SK-N-SH (cell line): Measurements from ENCODE around the gene VPS25. TPM values are rescaled to one million over a fixed set of nuclear protein-coding genes. Genes with fewer than 3 reads are reported as not detected.

ENCODE experiments used
- CTCF ChIA-PET: fragments of 300-600, 350-600 bp; formaldehyde crosslinking; extraction: SDS; loops from one replicate; lab custom pipeline; 2021; lab: Yijun Ruan, JAX
- POLR2A ChIA-PET: fragments of 350-600 bp; sonication (Branson Sonifier 250); formaldehyde crosslinking; extraction: SDS; loops from one replicate; lab custom pipeline; 2020; ENCODE audit warnings: antibody characterized with exemption, inconsistent platforms; lab: Yijun Ruan, JAX
- DNase-seq: peaks from one replicate; pipeline ENCODE4 v3.0.0; 2012
- H2AFZ ChIP-seq: fragments of 200-600 bp; sonication (generic); 2 replicates; pipeline ENCODE4 v1.8.1; 2016; ENCODE audit warnings: antibody characterized with exemption, mild to moderate bottlenecking, low read depth
- H3F3A ChIP-seq: fragments of 200-600 bp; sonication (generic); replicated peaks from 2 replicates; pipeline ENCODE3; 2016; ENCODE audit warnings: antibody characterized with exemption, mild to moderate bottlenecking; ENCODE audit not compliant: insufficient read depth
- H3K27ac ChIP-seq, 2 experiments: fragments of 200-500 bp in 1 of 2; fragments of 200-600 bp in 1 of 2; sonication (Bioruptor generic) in 1 of 2; sonication (generic), shearing (Covaris generic) in 1 of 2; 2 replicates each; pipeline versions ENCODE4 v1.5.1 to v1.6.1; 2014 to 2016; ENCODE audit warnings: low read depth in 2 of 2, inconsistent platforms in 1 of 2, low read length in 1 of 2, mild to moderate bottlenecking in 1 of 2, mixed read lengths in 1 of 2
- H3K27me3 ChIP-seq: fragments of 200-600 bp; sonication (generic), shearing (Covaris generic); 2 replicates; pipeline ENCODE4 v1.6.1; 2016; ENCODE audit warnings: mixed run types; ENCODE audit not compliant: insufficient read depth
- H3K36me3 ChIP-seq, 2 experiments: fragments of 200-500 bp in 1 of 2; fragments of 200-600 bp in 1 of 2; sonication (Bioruptor generic) in 1 of 2; sonication (generic) in 1 of 2; replicated peaks in 1 of 2; 2 replicates each; pipeline versions ENCODE3 to v1.5.1; 2014 to 2016; ENCODE audit warnings: low read length in 1 of 2, mild to moderate bottlenecking in 1 of 2; ENCODE audit not compliant: insufficient read depth in 2 of 2, control insufficient read depth in 1 of 2
- H3K4me1 ChIP-seq, 2 experiments: fragments of 200-500 bp in 1 of 2; fragments of 200-600 bp in 1 of 2; sonication (Bioruptor generic) in 1 of 2; sonication (generic), shearing (Covaris generic) in 1 of 2; 2 replicates each; pipeline versions ENCODE4 v1.5.1 to v1.6.1; 2014 to 2016; ENCODE audit warnings: low read depth in 1 of 2, low read length in 1 of 2, mixed run types in 1 of 2; ENCODE audit not compliant: insufficient read depth in 2 of 2, control insufficient read depth in 1 of 2
- H3K4me2 ChIP-seq: fragments of 200-600 bp; sonication (generic), shearing (Covaris generic); 2 replicates; pipeline ENCODE4 v1.6.1; 2017; ENCODE audit warnings: mixed run types
- H3K4me3 ChIP-seq, 2 experiments: fragments of 200-500 bp in 1 of 2; fragments of 200-600 bp in 1 of 2; sonication (Bioruptor generic) in 1 of 2; sonication (generic), shearing (Covaris generic) in 1 of 2; 2 replicates each; pipeline versions ENCODE4 v1.5.1 to v1.8.1; 2014 to 2016; ENCODE audit warnings: low read depth in 2 of 2, inconsistent platforms in 1 of 2, low read length in 1 of 2, mild to moderate bottlenecking in 1 of 2, mixed read lengths in 1 of 2, moderate library complexity in 1 of 2
- H3K79me2 ChIP-seq: fragments of 200-600 bp; sonication (generic); 2 replicates; pipeline ENCODE4 v1.8.1; 2017; ENCODE audit warnings: mild to moderate bottlenecking; ENCODE audit not compliant: insufficient read depth
- H3K9ac ChIP-seq: fragments of 200-600 bp; sonication (generic); 2 replicates; pipeline ENCODE4 v1.6.1; 2017; ENCODE audit warnings: mixed run types
- H3K9me2 ChIP-seq: fragments of 200-600 bp; sonication (generic); 2 replicates; pipeline ENCODE4 v1.6.1; 2017; ENCODE audit warnings: mixed run types
- H3K9me3 ChIP-seq: fragments of 200-600 bp; sonication (generic); 2 replicates; pipeline ENCODE4 v1.6.1; 2017; ENCODE audit warnings: mixed run types, mild to moderate bottlenecking, moderate library complexity
- H4K20me1 ChIP-seq: fragments of 200-600 bp; sonication (generic); 2 replicates; pipeline ENCODE4 v1.6.1; 2017; ENCODE audit warnings: mild to moderate bottlenecking, mixed run types; ENCODE audit not compliant: insufficient read depth
- EZH2phosphoT487 ChIP-seq: fragments of 200-600 bp; sonication (generic); IDR thresholded peaks from 2 replicates; pipeline ENCODE4 v1.6.1; 2017; ENCODE audit warnings: low read depth, mixed run types, mild to moderate bottlenecking, antibody characterized with exemption, moderate library complexity, borderline replicate concordance
- FOSL2 ChIP-seq: IDR thresholded peaks from 2 replicates; pipeline ENCODE4 v1.4.0; 2012; ENCODE audit warnings: low read depth, mild to moderate bottlenecking, moderate library complexity, borderline replicate concordance
- FOXJ3 ChIP-seq: sonication (generic); formaldehyde crosslinking; IDR thresholded peaks from 2 replicates; pipeline ENCODE4 v1.5.1; 2020; ENCODE audit warnings: mild to moderate bottlenecking, missing genetic modification reagents
- GATA2 ChIP-seq: sonication (generic); formaldehyde crosslinking; IDR thresholded peaks from 2 replicates; pipeline ENCODE4 v1.5.0; 2020; ENCODE audit warnings: mild to moderate bottlenecking, missing genetic modification reagents
- IRF3 ChIP-seq: fragments of 150-350 bp; IDR thresholded peaks from 2 replicates; pipeline ENCODE4 v1.6.1; 2016; ENCODE audit warnings: mild to moderate bottlenecking, low read depth, low read length
- NRF1 ChIP-seq: IDR thresholded peaks from 2 replicates; pipeline ENCODE4 v1.6.1; 2012; ENCODE audit warnings: low read depth, mild to moderate bottlenecking, low read length
- PBX3 ChIP-seq: IDR thresholded peaks from 2 replicates; pipeline ENCODE4; 2012
- RAD21 ChIP-seq: IDR thresholded peaks from 2 replicates; pipeline ENCODE4 v1.6.1; 2012; ENCODE audit warnings: mild to moderate bottlenecking, low read length
- SIN3A ChIP-seq: IDR thresholded peaks from 2 replicates; pipeline ENCODE4 v1.6.1; 2012; ENCODE audit warnings: low read depth, mild to moderate bottlenecking, low read length, moderate library complexity, borderline replicate concordance
- SMC3 ChIP-seq: IDR thresholded peaks from 2 replicates; pipeline ENCODE4 v1.6.1; 2012; ENCODE audit warnings: low read depth, low read length, improper control_type of control experiment
- WGBS: methylation state at CpG from one replicate; pipeline ENCODE4 v1.1.6; 2017; ENCODE audit warnings: low lambda C conversion rate; 5-methylcytosine and 5-hydroxymethylcytosine counted together
- polyA plus RNA-seq, 3 experiments: library from polyadenylated mRNA; depleted of rRNA; stranded (reverse); fragments of >200 nt; gene quantifications; 2 replicates each; pipeline ENCODE4 v1.2.3, GENCODE V29; 2012

VPS25 gene
- polyA plus RNA-seq, 1 of the 3 experiments (the other 2 are of a cell fraction) = 127 TPM

DNA sequence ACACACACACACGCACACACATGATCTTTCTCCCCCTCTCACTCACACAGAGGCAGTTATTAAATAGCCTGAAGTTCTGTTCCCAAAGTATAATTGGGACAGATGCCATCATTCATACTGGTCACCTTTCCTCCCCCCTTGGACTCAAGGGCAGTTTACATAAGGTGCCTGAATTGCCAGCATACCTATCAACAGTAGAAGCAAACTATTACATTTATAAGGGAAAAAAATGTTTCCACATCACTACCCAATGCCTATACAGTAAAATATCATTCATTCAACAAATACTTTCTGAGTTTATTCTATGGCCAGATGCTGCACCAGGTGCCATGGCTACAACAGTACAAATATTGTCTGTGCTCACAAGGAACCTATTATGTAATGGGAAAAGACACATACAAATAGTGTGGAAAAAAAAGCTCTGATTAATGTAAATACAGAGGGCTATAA, 31.7 kb downstream of the VPS25 start:
- no peak overlapping the region for H3K4me2 ChIP-seq
- ChIA-PET CTCF (no interaction called here), POLR2A (interaction anchor here (0.7 kb wide), 1 partner anchor 19 kb away, joined by 3 read pairs; the partner anchor contains the start of gene BECN1)
- H3K79me2 ChIP-seq = no peaks in the 10 kb centered on the region
- no peaks in the 10 kb centered on the region for H3K27me3 ChIP-seq
- WGBS = 83% methylated on average over 1 of the region's 1 CpG
- H3K27ac ChIP-seq = no peak overlapping the region
- peaks cover 0 to 3% of the 10 kb centered on the region in 2 experiments; a peak in 2 of 4 replicates for H3K4me1 ChIP-seq
- no peak for DNase-seq
- peaks cover 0 to 4% of the 10 kb centered on the region in 2 experiments for H3K36me3 ChIP-seq
- no peak overlapping the region for H3K9ac ChIP-seq
- no peaks in the 10 kb centered on the region for H3K9me3 ChIP-seq
- peaks cover 14% of the 10 kb centered on the region for H3F3A ChIP-seq
- no peaks in the 10 kb centered on the region; the same call in 1 of the 2 replicates for H4K20me1 ChIP-seq
- H3K4me3 ChIP-seq = no peak overlapping the region
- H2AFZ ChIP-seq = no peak overlapping the region
- TF ChIP-seq EZH2phosphoT487 (no peak), SMC3 (no peak), FOXJ3 (CRISPR knock-in tag) (no peak), RAD21 (no peak), FOSL2 (no peak)
- no peaks in the 10 kb centered on the region for H3K9me2 ChIP-seq

DNA sequence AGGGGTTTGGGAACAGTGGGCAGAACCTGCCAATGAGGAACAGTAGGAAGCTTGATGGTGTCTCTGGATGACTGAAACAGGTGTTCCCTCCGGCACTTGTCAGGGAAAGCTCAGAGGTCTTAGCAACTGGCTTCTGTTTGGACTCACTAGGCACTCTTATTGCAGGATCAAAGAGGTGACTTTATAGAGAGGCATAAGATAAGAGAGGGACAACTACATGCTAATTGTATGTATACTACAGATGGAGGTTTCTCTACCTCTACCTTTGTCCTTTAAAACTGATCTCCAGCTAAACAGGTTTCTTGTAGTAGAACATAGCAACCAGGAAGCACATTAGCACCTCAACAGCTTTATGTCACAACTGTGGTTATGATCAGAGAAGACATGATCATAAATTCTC, 33.0 kb downstream of the VPS25 start:
- Histone ChIP-seq H3K4me1 (peaks cover 0 to 8% of the 10 kb centered on the region in 2 experiments; a peak in 2 of 4 replicates), H3K4me3 (no peak overlapping the region), H3K27me3 (no peaks in the 10 kb centered on the region), H3K36me3 (peaks cover 4 to 17% of the 10 kb centered on the region in 2 experiments)
- DNase-seq = no peak
- TF ChIP-seq EZH2phosphoT487 (no peak), SIN3A (no peak), IRF3 (no peak), FOSL2 (no peak), GATA2 (CRISPR knock-in tag) (no peak), NRF1 (no peak), PBX3 (no peak)
- TF ChIP-seq, all 33 proteins: peak for 0
- 100% methylated on average over 1 of the region's 1 CpG for WGBS
- H3K9ac ChIP-seq = no peak overlapping the region
- ChIA-PET POLR2A (no interaction called here), CTCF (interaction anchor here (0.6 to 4.8 kb wide), 3 partner anchors 13 to 345 kb away, joined by 5 to 35 read pairs (median 23); partner anchors contain the start of gene BECN1)
- H4K20me1 ChIP-seq = no peaks in the 10 kb centered on the region; the same call in 1 of the 2 replicates
- no peak overlapping the region for H2AFZ ChIP-seq
- H3K9me2 ChIP-seq = no peaks in the 10 kb centered on the region
- H3F3A ChIP-seq = peaks cover 20% of the 10 kb centered on the region
- H3K4me2 ChIP-seq = no peak overlapping the region
- no peaks in the 10 kb centered on the region for H3K9me3 ChIP-seq
- H3K27ac ChIP-seq = no peak overlapping the region
- H3K79me2 ChIP-seq = no peaks in the 10 kb centered on the region
